ENCODE results near the gene MIOX. TPM values are rescaled to one million over a fixed set of nuclear protein-coding genes. Genes with fewer than 3 reads are reported as not detected.
"Not testable (repeated sequence)": the region's sequence is repeated elsewhere in the genome, so short reads cannot be mapped to it uniquely, and the experiment has no call there.

Gene MIOX
- polyA plus RNA-seq, 2 donors: not detected

DNA sequence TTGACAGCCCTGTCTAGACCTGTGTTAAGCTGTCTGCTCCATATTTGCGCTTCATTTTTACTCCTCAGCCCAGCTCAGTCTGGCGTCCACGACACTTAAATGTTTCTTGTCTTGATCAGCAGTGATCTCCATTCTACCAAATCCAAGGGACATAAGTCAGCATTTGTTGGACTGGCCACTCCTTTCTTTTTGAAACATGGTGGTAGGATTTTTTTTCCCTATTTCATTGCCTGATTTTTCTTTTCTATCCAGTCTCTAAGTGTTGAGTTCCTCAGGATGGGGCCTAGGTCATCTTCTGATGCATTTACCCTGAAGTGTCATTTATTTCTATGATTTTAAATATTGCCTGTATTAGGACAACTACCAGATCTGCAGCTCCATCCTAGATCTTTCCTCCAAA, 22.2 kb downstream of the MIOX start:
- peak overlapping the region; percentile 96 to 100 for H3K27ac ChIP-seq (ENCODE audit: low read depth in 2 of 2, low read length in 1 of 2)
- no peaks in the 10 kb centered on the region for H3K27me3 ChIP-seq (ENCODE audit: control insufficient read depth in 1 of 2, insufficient read depth in 2 of 2, low read length in 2 of 2)
- peak overlapping the region; percentile 79 to 92 for H3K4me3 ChIP-seq (ENCODE audit: low read depth in 1 of 2, low read length in 2 of 2)
- H3K36me3 ChIP-seq (ENCODE audit: control insufficient read depth in 2 of 2, insufficient read depth in 2 of 2, low read length in 1 of 2): peaks cover 0 to 24% of the 10 kb centered on the region in 2 donors
- peaks cover 10 to 28% of the 10 kb centered on the region in 2 donors for H3K4me1 ChIP-seq (ENCODE audit: control insufficient read depth in 2 of 2, insufficient read depth in 2 of 2, low read length in 1 of 2)
- 4 to 7% methylated on average over 3 of the region's 3 CpGs for whole genome bisulfite sequencing, 2 donors
- H3K9me3 ChIP-seq (ENCODE audit: control insufficient read depth in 2 of 2, insufficient read depth in 1 of 2, low read depth in 1 of 2, low read length in 1 of 2): no peaks in the 10 kb centered on the region

DNA sequence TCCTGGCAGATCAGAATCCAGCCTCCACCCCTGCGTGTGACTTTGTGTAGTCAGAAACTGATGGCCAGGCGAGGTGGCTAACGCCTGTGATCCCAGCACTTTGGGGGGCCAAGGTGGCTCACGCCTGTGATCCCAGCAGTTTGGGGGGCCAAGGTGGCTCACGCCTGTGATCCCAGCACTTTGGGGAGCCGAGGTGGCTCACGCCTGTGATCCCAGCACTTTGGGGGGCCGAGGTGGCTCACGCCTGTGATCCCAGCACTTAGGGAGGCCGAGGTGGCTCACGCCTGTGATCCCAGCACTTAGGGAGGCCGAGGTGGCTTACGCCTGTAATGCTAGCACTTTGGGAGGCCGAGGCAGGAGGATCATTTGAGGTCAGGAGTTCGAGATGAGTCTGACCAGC, 26.5 kb downstream of the MIOX start:
- H3K27ac ChIP-seq (ENCODE audit: low read depth in 2 of 2, low read length in 1 of 2): no peak overlapping the region
- H3K4me3 ChIP-seq (ENCODE audit: low read depth in 1 of 2, low read length in 2 of 2): no peak overlapping the region
- no peaks in the 10 kb centered on the region for H3K9me3 ChIP-seq (ENCODE audit: control insufficient read depth in 2 of 2, insufficient read depth in 1 of 2, low read depth in 1 of 2, low read length in 1 of 2)
- 97 to 98% methylated on average over 15 of the region's 15 CpGs for WGBS, 2 donors
- peaks cover 0 to 29% of the 10 kb centered on the region in 2 donors for H3K36me3 ChIP-seq (ENCODE audit: control insufficient read depth in 2 of 2, insufficient read depth in 2 of 2, low read length in 1 of 2)
- H3K27me3 ChIP-seq (ENCODE audit: control insufficient read depth in 1 of 2, insufficient read depth in 2 of 2, low read length in 2 of 2): no peaks in the 10 kb centered on the region
- no peaks in the 10 kb centered on the region for H3K4me1 ChIP-seq (ENCODE audit: control insufficient read depth in 2 of 2, insufficient read depth in 2 of 2, low read length in 1 of 2)

DNA sequence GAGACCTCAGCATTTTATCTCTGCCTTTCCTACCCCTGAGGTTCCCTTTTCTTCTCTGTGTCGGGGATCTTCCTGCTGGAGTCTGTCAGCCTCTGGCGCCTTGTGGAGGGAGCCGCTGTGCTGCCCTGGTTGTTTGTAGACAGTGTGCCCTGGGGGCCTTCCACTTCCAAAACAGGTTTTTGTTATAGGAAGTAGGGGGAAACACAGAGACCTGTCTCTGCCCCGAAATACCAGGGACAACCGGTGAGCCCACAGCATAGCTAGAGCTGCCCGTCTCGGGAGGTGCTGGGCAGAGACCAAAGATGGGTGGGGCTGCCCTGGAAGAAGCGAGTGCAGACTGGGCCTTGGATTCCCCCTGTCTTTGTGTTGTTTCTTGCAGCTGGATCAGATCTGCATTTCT, 29.4 kb downstream of the MIOX start:
- H3K27me3 ChIP-seq (ENCODE audit: control insufficient read depth in 1 of 2, insufficient read depth in 2 of 2, low read length in 2 of 2): no peaks in the 10 kb centered on the region
- no peak overlapping the region for H3K4me3 ChIP-seq (ENCODE audit: low read depth in 1 of 2, low read length in 2 of 2)
- peaks cover 8 to 45% of the 10 kb centered on the region in 2 donors for H3K36me3 ChIP-seq (ENCODE audit: control insufficient read depth in 2 of 2, insufficient read depth in 2 of 2, low read length in 1 of 2)
- H3K27ac ChIP-seq (ENCODE audit: low read depth in 2 of 2, low read length in 1 of 2): no peak overlapping the region
- no peaks in the 10 kb centered on the region for H3K9me3 ChIP-seq (ENCODE audit: control insufficient read depth in 2 of 2, insufficient read depth in 1 of 2, low read depth in 1 of 2, low read length in 1 of 2)
- WGBS, 2 donors: 65 to 72% methylated on average over 8 of the region's 8 CpGs
- H3K4me1 ChIP-seq (ENCODE audit: control insufficient read depth in 2 of 2, insufficient read depth in 2 of 2, low read length in 1 of 2): no peaks in the 10 kb centered on the region

DNA sequence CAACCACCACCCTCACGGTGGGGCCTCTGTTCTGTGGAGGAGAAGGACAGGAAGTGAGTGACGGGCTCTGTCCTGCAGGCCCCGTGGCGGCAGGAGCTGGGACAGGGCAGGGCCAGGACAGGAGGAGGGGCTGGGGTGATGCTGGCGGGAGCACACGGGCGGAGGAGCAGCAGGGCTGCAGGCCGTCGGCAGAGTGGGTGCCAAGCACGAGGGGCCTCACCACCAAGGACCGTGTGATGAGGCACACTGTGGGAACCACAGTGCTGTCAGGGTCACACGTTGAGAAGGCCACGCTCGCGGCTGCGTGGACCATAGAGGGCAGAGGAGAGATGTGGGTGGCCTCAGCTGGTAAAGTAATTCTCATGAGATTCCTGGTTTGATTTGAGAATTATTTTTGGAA, 30.2 kb downstream of the MIOX start:
- H3K9me3 ChIP-seq (ENCODE audit: control insufficient read depth in 2 of 2, insufficient read depth in 1 of 2, low read depth in 1 of 2, low read length in 1 of 2): no peaks in the 10 kb centered on the region
- no peak overlapping the region for H3K4me3 ChIP-seq (ENCODE audit: low read depth in 1 of 2, low read length in 2 of 2)
- no peaks in the 10 kb centered on the region for H3K4me1 ChIP-seq (ENCODE audit: control insufficient read depth in 2 of 2, insufficient read depth in 2 of 2, low read length in 1 of 2)
- H3K36me3 ChIP-seq (ENCODE audit: control insufficient read depth in 2 of 2, insufficient read depth in 2 of 2, low read length in 1 of 2): peaks cover 14 to 51% of the 10 kb centered on the region in 2 donors
- no peaks in the 10 kb centered on the region for H3K27me3 ChIP-seq (ENCODE audit: control insufficient read depth in 1 of 2, insufficient read depth in 2 of 2, low read length in 2 of 2)
- 81 to 82% methylated on average over 16 of the region's 16 CpGs for WGBS, 2 donors
- H3K27ac ChIP-seq (ENCODE audit: low read depth in 2 of 2, low read length in 1 of 2): no peak overlapping the region

DNA sequence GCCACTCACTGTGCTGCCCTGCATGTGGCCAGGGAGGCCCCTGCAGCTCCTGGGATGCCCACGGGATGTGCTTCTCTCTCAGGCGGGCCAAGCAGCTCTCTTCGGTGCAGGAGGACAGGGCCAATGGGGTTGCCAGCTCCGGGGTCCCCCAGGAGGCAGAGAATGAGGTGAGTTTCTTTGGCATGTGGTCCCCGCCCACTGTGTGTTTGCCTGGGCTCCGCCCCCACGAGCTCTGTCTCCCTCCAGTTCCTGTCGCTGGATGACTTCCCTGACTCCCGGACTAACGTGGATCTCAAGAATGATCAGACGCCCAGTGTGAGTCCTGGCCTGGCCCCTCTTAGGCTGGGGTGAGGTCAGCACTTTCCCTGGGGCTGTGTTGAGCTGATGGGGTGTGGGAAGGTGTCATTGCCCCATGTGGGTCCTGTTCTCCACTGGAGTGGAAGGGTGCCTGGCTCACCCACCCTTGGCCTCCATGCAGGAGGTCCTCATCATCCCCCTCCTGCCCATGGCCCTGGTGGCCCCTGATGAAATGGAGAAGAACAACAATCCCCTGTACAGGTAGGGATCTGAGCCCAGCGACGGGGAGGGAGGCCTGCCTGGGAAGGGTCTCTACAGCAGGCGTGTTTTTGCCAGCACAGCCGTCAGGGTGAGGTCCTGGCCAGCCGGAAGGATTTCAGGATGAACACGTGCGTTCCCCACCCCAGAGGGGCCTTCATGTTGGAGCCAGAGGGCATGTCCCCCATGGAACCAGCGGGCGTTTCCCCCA, 31.0 kb downstream of the MIOX start:
- 86 to 89% methylated on average over 20 of the region's 20 CpGs for WGBS, 2 donors
- Histone ChIP-seq H3K27ac (ENCODE audit: low read depth in 2 of 2, low read length in 1 of 2) (no peak overlapping the region), H3K4me1 (ENCODE audit: control insufficient read depth in 2 of 2, insufficient read depth in 2 of 2, low read length in 1 of 2) (no peaks in the 10 kb centered on the region), H3K36me3 (ENCODE audit: control insufficient read depth in 2 of 2, insufficient read depth in 2 of 2, low read length in 1 of 2) (peaks cover 18 to 56% of the 10 kb centered on the region in 2 donors), H3K27me3 (ENCODE audit: control insufficient read depth in 1 of 2, insufficient read depth in 2 of 2, low read length in 2 of 2) (no peaks in the 10 kb centered on the region), H3K4me3 (ENCODE audit: low read depth in 1 of 2, low read length in 2 of 2) (no peak overlapping the region), H3K9me3 (ENCODE audit: control insufficient read depth in 2 of 2, insufficient read depth in 1 of 2, low read depth in 1 of 2, low read length in 1 of 2) (no peaks in the 10 kb centered on the region)

DNA sequence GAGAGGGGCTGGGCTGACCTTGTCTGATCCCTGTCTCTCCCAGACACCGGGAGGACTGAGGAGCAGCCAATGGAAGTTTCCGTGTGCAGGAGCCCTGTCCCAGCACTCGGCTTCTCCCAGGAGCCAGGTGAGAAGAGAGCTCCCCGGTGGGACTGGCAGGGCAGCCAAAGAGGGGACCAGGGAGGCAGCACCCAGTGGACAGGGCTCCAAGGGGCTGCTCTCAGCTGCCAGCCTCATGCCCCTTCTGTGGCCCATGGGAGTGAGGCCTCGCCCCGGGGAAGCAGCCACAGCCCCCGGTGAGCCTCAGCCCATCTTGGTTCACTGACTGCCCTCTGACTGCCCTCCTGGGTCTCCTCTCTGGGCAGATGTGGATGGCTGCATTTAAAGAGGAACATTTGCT, 31.9 kb downstream of the MIOX start:
- H3K27me3 ChIP-seq (ENCODE audit: control insufficient read depth in 1 of 2, insufficient read depth in 2 of 2, low read length in 2 of 2): no peaks in the 10 kb centered on the region
- H3K36me3 ChIP-seq (ENCODE audit: control insufficient read depth in 2 of 2, insufficient read depth in 2 of 2, low read length in 1 of 2): peaks cover 23 to 65% of the 10 kb centered on the region in 2 donors
- peaks cover 0 to under 1% of the 10 kb centered on the region in 2 donors for H3K4me1 ChIP-seq (ENCODE audit: control insufficient read depth in 2 of 2, insufficient read depth in 2 of 2, low read length in 1 of 2)
- WGBS, 2 donors: 87 to 95% methylated on average over 7 of the region's 7 CpGs
- no peaks in the 10 kb centered on the region for H3K9me3 ChIP-seq (ENCODE audit: control insufficient read depth in 2 of 2, insufficient read depth in 1 of 2, low read depth in 1 of 2, low read length in 1 of 2)
- H3K4me3 ChIP-seq (ENCODE audit: low read depth in 1 of 2, low read length in 2 of 2): no peak overlapping the region
- H3K27ac ChIP-seq (ENCODE audit: low read depth in 2 of 2, low read length in 1 of 2): no peak overlapping the region

DNA sequence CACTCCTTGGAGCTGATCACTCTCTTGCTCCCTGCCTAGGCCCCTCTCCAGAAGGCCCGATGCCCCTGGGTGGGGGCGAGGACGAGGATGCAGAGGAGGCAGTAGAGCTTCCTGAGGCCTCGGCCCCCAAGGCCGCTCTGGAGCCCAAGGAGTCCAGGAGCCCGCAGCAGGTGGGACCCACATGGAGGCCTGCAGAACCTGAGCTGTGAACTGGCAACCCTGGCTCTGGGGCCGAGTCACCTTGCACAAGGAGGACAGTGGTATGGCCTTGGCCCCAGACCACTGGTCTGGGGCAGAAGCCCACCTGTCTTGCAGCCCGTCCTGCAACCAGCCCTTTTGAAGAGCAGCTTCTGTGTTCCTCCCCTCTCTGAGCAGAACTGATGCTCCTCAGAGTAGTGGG, 32.5 kb downstream of the MIOX start:
- WGBS, 2 donors: 92 to 96% methylated on average over 8 of the region's 8 CpGs
- Histone ChIP-seq H3K4me1 (ENCODE audit: control insufficient read depth in 2 of 2, insufficient read depth in 2 of 2, low read length in 1 of 2) (peaks cover 5 to 6% of the 10 kb centered on the region in 2 donors), H3K36me3 (ENCODE audit: control insufficient read depth in 2 of 2, insufficient read depth in 2 of 2, low read length in 1 of 2) (peaks cover 23 to 69% of the 10 kb centered on the region in 2 donors), H3K27ac (ENCODE audit: low read depth in 2 of 2, low read length in 1 of 2) (no peak overlapping the region), H3K4me3 (ENCODE audit: low read depth in 1 of 2, low read length in 2 of 2) (no peak overlapping the region), H3K27me3 (ENCODE audit: control insufficient read depth in 1 of 2, insufficient read depth in 2 of 2, low read length in 2 of 2) (no peaks in the 10 kb centered on the region), H3K9me3 (ENCODE audit: control insufficient read depth in 2 of 2, insufficient read depth in 1 of 2, low read depth in 1 of 2, low read length in 1 of 2) (no peaks in the 10 kb centered on the region)

DNA sequence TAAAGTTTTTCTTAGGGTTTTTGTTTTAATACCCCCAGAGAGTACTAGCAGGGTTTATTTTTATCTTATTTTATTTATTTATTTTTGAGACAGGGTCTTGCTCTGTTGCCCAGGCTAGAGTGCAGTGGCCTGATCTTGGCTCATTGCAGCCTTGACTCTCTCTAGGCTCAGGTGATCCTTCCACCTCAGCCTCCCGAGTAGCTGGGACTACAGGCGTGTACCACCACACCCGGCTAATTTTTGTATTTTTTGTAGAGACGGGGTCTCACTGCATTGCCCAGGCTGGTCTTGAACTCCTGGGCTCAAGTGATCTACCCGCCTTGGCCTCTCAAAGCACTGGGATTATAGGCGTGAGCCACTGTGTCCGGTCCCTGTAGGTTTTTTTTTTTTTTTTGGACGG, 33.5 kb downstream of the MIOX start:
- WGBS, 2 donors: 97 to 98% methylated on average over 8 of the region's 8 CpGs
- H3K9me3 ChIP-seq (ENCODE audit: control insufficient read depth in 2 of 2, insufficient read depth in 1 of 2, low read depth in 1 of 2, low read length in 1 of 2); H3K27me3 ChIP-seq (ENCODE audit: control insufficient read depth in 1 of 2, insufficient read depth in 2 of 2, low read length in 2 of 2); H3K4me3 ChIP-seq (ENCODE audit: low read depth in 1 of 2, low read length in 2 of 2); H3K27ac ChIP-seq (ENCODE audit: low read depth in 2 of 2, low read length in 1 of 2): not testable (repeated sequence)
- H3K4me1 ChIP-seq (ENCODE audit: control insufficient read depth in 2 of 2, insufficient read depth in 2 of 2, low read length in 1 of 2): peaks cover 8 to 16% of the 10 kb centered on the region in 2 donors
- peaks cover 23 to 64% of the 10 kb centered on the region in 2 donors for H3K36me3 ChIP-seq (ENCODE audit: control insufficient read depth in 2 of 2, insufficient read depth in 2 of 2, low read length in 1 of 2)

DNA sequence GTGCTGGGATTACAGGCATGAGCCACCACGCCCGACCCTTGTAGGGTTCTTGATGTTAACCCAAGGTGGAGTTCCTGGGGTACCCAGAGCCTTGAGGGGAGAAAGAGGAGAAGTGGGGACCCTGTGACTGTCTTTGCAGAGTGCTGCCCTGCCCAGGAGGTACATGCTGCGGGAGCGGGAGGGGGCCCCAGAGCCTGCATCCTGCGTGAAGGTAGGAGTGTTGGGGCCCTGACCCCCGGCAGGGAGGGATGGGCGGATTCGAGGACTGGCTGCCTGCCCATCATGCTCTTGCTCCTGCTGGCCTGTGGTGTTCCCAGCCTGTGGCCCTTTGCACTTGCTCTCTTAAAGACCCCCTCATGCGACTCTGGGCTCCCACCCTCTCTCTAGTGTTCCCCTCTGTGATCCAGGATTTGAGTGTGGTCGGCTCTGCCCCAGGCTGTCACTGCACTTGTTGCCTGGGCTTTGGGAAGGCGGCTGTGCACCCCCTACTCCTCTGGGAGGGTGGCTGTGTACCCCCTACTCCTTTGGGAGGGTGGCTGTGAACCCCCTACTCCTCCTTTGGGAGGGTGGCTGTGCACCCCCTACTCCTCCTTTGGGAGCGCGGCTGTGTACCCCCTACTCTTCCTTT, 34.3 kb downstream of the MIOX start:
- Histone ChIP-seq H3K27ac (ENCODE audit: low read depth in 2 of 2, low read length in 1 of 2) (no peak overlapping the region), H3K36me3 (ENCODE audit: control insufficient read depth in 2 of 2, insufficient read depth in 2 of 2, low read length in 1 of 2) (peaks cover 23 to 64% of the 10 kb centered on the region in 2 donors), H3K4me1 (ENCODE audit: control insufficient read depth in 2 of 2, insufficient read depth in 2 of 2, low read length in 1 of 2) (peaks cover 8 to 16% of the 10 kb centered on the region in 2 donors), H3K4me3 (ENCODE audit: low read depth in 1 of 2, low read length in 2 of 2) (no peak overlapping the region), H3K9me3 (ENCODE audit: control insufficient read depth in 2 of 2, insufficient read depth in 1 of 2, low read depth in 1 of 2, low read length in 1 of 2) (peaks cover 0 to 2% of the 10 kb centered on the region in 2 donors), H3K27me3 (ENCODE audit: control insufficient read depth in 1 of 2, insufficient read depth in 2 of 2, low read length in 2 of 2) (no peaks in the 10 kb centered on the region)
- 92 to 93% methylated on average over 13 of the region's 13 CpGs for WGBS, 2 donors
